ENCODE measurements around the gene CARD9.

The CARD9 gene

GRCh38 chr9:136316271-136316751 lies 57.2 kb downstream of the CARD9 start:
- Histone ChIP-seq H3K4me1 (ENCODE audit: control insufficient read depth, insufficient read depth, low read depth, low read length) (peaks cover 15% of the 10 kb centered on the region), H3K4ac (ENCODE audit: low read depth in 1 of 2, low read length in 2 of 2) (no peak overlapping the region), H3K4me3 (ENCODE audit: insufficient read depth in 1 of 2, low read depth in 1 of 2, low read length in 2 of 2) (peak overlapping the region in 1 of 2 experiments; percentile 4), H2BK120ac (ENCODE audit: low read depth, low read length) (no peak overlapping the region), H3K36me3 (ENCODE audit: control insufficient read depth in 1 of 2, insufficient read depth in 2 of 2, low read depth in 1 of 2, low read length in 2 of 2) (peaks cover 0 to 4% of the 10 kb centered on the region in 2 experiments), H3K9ac (ENCODE audit: low read length) (no peak overlapping the region), H2BK12ac (ENCODE audit: low read length in 2 of 2) (no peak overlapping the region), H2AK5ac (ENCODE audit: low read length, severe bottlenecking) (no peak overlapping the region), H3K4me2 (ENCODE audit: low read length, poor library complexity, severe bottlenecking) (no peak overlapping the region), H3K18ac (ENCODE audit: low read depth in 1 of 2, low read length in 2 of 2) (no peak overlapping the region), H3K79me1 (replicated peaks; ENCODE audit: low read length, poor library complexity, severe bottlenecking) (no peaks in the 10 kb centered on the region), H3K27me3 (ENCODE audit: control insufficient read depth in 1 of 2, insufficient read depth in 1 of 2, low read length in 2 of 2) (peaks cover 0 to 14% of the 10 kb centered on the region in 2 experiments), H3K9me3 (ENCODE audit: control insufficient read depth, low read length) (peaks cover 13% of the 10 kb centered on the region), H2BK5ac (ENCODE audit: low read depth, low read length, poor library complexity, severe bottlenecking) (no peak overlapping the region), H3K14ac (ENCODE audit: low read length in 2 of 2) (no peak overlapping the region), H2BK15ac (ENCODE audit: low read depth, poor library complexity, severe bottlenecking) (no peak overlapping the region), H3K27ac (ENCODE audit: low read length, poor library complexity, severe bottlenecking) (no peak overlapping the region), H4K8ac (ENCODE audit: low read length) (no peak overlapping the region), H4K91ac (ENCODE audit: low read length) (no peak overlapping the region), H3K23ac (ENCODE audit: low read length in 2 of 2) (no peak overlapping the region), H2AFZ (ENCODE audit: low read depth, low read length) (no peak overlapping the region)
- no peak for DNase-seq
- 93% methylated on average over 23 of the region's 23 CpGs for WGBS

DNA sequence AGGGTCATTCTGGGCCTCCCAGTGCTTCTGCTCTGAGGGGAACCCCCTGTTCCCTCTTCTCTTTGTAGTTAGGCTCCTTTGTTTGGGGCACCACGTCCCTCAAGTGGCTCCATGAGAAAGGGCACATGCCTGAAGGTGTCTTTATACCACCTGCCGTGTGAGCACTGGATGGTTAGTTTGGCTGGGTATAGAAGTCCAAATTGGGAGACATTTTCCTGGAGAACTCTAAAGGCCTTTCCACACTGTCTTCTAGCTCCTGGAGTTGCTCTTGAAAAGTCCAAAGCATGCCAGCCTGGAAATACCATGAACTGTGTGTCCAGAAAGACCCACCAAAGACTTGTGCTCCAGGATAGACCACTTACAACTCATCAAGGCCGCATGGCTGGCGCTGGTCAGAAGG lies 58.5 kb downstream of the CARD9 start:
- Histone ChIP-seq H4K8ac (ENCODE audit: low read length) (no peak overlapping the region), H3K4me1 (ENCODE audit: control insufficient read depth, insufficient read depth, low read depth, low read length) (peaks cover 15% of the 10 kb centered on the region), H3K4me2 (ENCODE audit: low read length, poor library complexity, severe bottlenecking) (no peak overlapping the region), H2AK5ac (ENCODE audit: low read length, severe bottlenecking) (no peak overlapping the region), H3K79me1 (replicated peaks; ENCODE audit: low read length, poor library complexity, severe bottlenecking) (no peaks in the 10 kb centered on the region), H2BK12ac (ENCODE audit: low read length in 2 of 2) (no peak overlapping the region), H3K27me3 (ENCODE audit: control insufficient read depth in 1 of 2, insufficient read depth in 1 of 2, low read length in 2 of 2) (peaks cover 0 to 24% of the 10 kb centered on the region in 2 experiments), H2AFZ (ENCODE audit: low read depth, low read length) (no peak overlapping the region), H3K9ac (ENCODE audit: low read length) (no peak overlapping the region), H3K4me3 (ENCODE audit: insufficient read depth in 1 of 2, low read depth in 1 of 2, low read length in 2 of 2) (no peak overlapping the region), H3K4ac (ENCODE audit: low read depth in 1 of 2, low read length in 2 of 2) (no peak overlapping the region), H3K23ac (ENCODE audit: low read length in 2 of 2) (no peak overlapping the region), H2BK15ac (ENCODE audit: low read depth, poor library complexity, severe bottlenecking) (no peak overlapping the region), H3K27ac (ENCODE audit: low read length, poor library complexity, severe bottlenecking) (no peak overlapping the region), H3K36me3 (ENCODE audit: control insufficient read depth in 1 of 2, insufficient read depth in 2 of 2, low read depth in 1 of 2, low read length in 2 of 2) (peaks cover 0 to 4% of the 10 kb centered on the region in 2 experiments), H3K18ac (ENCODE audit: low read depth in 1 of 2, low read length in 2 of 2) (no peak overlapping the region), H2BK5ac (ENCODE audit: low read depth, low read length, poor library complexity, severe bottlenecking) (no peak overlapping the region), H3K14ac (ENCODE audit: low read length in 2 of 2) (no peak overlapping the region), H4K91ac (ENCODE audit: low read length) (no peak overlapping the region), H3K9me3 (ENCODE audit: control insufficient read depth, low read length) (peaks cover 13% of the 10 kb centered on the region), H2BK120ac (ENCODE audit: low read depth, low read length) (no peak overlapping the region)
- 80% methylated on average over 4 of the region's 4 CpGs for WGBS
- DNase-seq: no peak

DNA sequence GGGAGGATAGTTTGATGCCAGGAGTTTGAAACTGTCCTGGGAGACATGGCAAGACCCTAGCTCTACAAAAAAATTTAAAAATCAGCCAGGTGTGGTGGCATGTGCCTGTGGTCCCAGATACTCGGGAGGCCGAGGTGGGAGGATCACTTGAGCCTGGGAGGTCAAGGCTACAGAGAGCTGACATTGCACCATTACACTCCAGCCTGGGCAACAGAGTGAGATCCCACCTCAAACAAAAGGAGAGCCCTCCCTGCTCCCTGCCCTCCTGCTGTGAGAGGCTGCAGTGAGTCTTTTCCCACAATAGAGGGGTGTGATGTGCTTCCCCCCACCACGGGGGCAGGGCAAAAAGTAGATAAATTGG lies 59.4 kb downstream of the CARD9 start:
- Histone ChIP-seq H3K27ac (ENCODE audit: low read length, poor library complexity, severe bottlenecking) (no peak overlapping the region), H3K4me1 (ENCODE audit: control insufficient read depth, insufficient read depth, low read depth, low read length) (peaks cover 20% of the 10 kb centered on the region), H3K23ac (ENCODE audit: low read length in 2 of 2) (no peak overlapping the region), H2AFZ (ENCODE audit: low read depth, low read length) (no peak overlapping the region), H3K4me3 (ENCODE audit: insufficient read depth in 1 of 2, low read depth in 1 of 2, low read length in 2 of 2) (no peak overlapping the region), H3K9ac (ENCODE audit: low read length) (no peak overlapping the region), H3K79me1 (replicated peaks; ENCODE audit: low read length, poor library complexity, severe bottlenecking) (no peaks in the 10 kb centered on the region), H2BK5ac (ENCODE audit: low read depth, low read length, poor library complexity, severe bottlenecking) (no peak overlapping the region), H4K8ac (ENCODE audit: low read length) (no peak overlapping the region), H3K27me3 (ENCODE audit: control insufficient read depth in 1 of 2, insufficient read depth in 1 of 2, low read length in 2 of 2) (peaks cover 0 to 30% of the 10 kb centered on the region in 2 experiments), H2BK15ac (ENCODE audit: low read depth, poor library complexity, severe bottlenecking) (no peak overlapping the region), H2BK120ac (ENCODE audit: low read depth, low read length) (no peak overlapping the region), H3K9me3 (ENCODE audit: control insufficient read depth, low read length) (peaks cover 13% of the 10 kb centered on the region), H3K4me2 (ENCODE audit: low read length, poor library complexity, severe bottlenecking) (no peak overlapping the region), H3K18ac (ENCODE audit: low read depth in 1 of 2, low read length in 2 of 2) (no peak overlapping the region), H3K14ac (ENCODE audit: low read length in 2 of 2) (no peak overlapping the region), H2AK5ac (ENCODE audit: low read length, severe bottlenecking) (no peak overlapping the region), H4K91ac (ENCODE audit: low read length) (no peak overlapping the region), H2BK12ac (ENCODE audit: low read length in 2 of 2) (no peak overlapping the region), H3K36me3 (ENCODE audit: control insufficient read depth in 1 of 2, insufficient read depth in 2 of 2, low read depth in 1 of 2, low read length in 2 of 2) (peaks cover 0 to 4% of the 10 kb centered on the region in 2 experiments), H3K4ac (ENCODE audit: low read depth in 1 of 2, low read length in 2 of 2) (no peak overlapping the region)
- DNase-seq: no peak
- 90% methylated on average over 2 of the region's 3 CpGs for WGBS
